Sigmoid colon (tissue), 4 donors: ENCODE data around the gene ACTN4.

ENCODE experiments used
- CTCF ChIP-seq, 4 experiments: fragments of 450-650 bp in 3 of 4; fragments of 200-600 bp in 1 of 4; IDR thresholded peaks; one replicate each; pipeline ENCODE4 v1.5.1; 2016 to 2019; ENCODE audit warnings: antibody characterized with exemption in 4 of 4, mild to moderate bottlenecking in 3 of 4, moderate library complexity in 2 of 4
- POLR2A ChIP-seq, 2 donors: fragments of 450-650 bp; IDR thresholded peaks; one replicate each; pipeline ENCODE4 v1.6.1; 2016; ENCODE audit warnings: antibody characterized with exemption in 2 of 2, mild to moderate bottlenecking in 2 of 2, moderate library complexity in 2 of 2
- POLR2AphosphoS5 ChIP-seq, 4 donors: sonication (generic); formaldehyde crosslinking; IDR thresholded peaks; one replicate each; pipeline ENCODE4 v1.6.1; 2017; ENCODE audit warnings: antibody characterized with exemption in 4 of 4

- no peak for TF ChIP-seq POLR2A (IDR thresholded peaks at IDR 0.05)
- TF ChIP-seq CTCF (IDR thresholded peaks at IDR 0.05) = no peak
- peak in 2 of 4 donors; percentile 17 to 18 for TF ChIP-seq POLR2AphosphoS5 (IDR thresholded peaks at IDR 0.05)
Observed at GRCh38 chr19:38667661-38668171, 20.3 kb downstream of the ACTN4 start.
